ENCODE results near the gene ARL4D.

ARL4D gene

DNA sequence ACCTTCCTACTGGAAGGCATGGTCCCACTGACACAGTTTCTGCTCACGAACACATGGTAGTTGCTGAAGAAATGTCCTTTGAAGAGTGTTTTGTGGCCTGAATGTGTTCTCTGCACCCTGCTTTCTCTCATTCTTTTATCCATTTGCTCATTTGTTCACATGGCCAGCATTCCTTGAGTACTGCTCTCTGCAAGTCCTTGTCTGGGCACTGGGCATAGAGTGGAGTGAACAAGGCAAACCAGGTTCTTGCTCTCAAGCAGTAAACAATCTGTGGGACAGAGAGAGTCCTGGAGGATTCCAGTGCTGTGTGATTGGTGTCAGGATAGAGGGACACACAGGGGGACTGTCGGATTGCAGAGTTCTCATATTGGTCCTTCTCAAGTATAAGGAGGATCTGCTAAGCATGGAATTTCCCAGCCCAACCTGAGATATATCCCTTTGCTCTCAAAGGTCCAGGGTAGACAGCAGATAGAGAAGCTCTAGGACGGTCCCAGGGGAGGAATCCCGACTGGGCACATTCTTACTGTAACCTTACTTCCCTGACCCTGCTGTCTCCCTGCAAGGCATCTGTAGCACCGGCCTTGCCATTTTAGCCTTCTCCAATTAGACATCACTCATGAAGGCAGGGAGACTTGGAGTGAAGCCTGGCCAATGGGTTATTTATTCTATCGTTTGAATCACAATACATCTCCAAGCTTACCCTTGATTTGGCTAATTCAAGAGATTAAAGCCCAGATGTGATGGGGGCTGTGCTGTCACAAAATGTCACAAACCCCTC is 32.3 kb downstream of the ARL4D start:
- peak; percentile 82 for DNase-seq

DNA sequence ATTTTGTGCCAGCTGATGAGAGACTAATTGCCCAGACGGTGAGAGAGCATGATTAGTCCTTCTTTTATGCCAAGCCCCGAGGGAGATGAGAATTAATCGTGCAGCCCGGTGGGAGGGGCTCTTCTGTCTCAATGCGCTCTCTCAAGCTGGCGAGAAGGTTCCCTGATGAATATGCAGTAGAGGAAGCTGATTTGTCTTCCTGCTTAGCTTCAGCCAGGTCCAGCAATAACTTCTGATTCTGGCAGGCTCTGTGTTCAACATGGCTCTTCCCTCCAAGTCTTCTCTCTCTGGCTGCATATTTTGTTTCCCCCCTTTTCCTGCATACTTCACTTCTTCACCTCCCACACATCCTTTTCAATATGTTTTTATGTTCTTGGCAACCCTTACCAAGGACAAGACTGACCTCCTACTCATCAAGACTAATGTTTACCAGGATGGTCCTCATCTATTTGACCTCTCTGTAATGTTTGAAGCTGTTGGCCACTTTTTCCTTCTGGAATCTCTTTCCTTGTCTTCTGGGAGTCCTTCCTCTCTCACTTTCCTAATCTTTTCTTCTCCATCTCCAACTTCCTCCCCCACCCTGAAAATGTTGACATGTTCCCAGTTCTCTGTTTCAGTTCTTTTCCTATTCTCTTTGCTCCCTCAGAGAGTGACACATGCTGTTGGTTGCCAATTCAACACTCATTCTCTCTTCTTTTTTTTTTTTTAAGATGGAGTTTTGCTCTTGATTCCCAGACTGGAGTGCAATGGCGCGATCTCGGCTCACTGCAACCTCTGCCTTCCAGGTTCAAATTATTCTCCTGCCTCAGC is 33.1 kb downstream of the ARL4D start:
- no peak for DNase-seq

DNA sequence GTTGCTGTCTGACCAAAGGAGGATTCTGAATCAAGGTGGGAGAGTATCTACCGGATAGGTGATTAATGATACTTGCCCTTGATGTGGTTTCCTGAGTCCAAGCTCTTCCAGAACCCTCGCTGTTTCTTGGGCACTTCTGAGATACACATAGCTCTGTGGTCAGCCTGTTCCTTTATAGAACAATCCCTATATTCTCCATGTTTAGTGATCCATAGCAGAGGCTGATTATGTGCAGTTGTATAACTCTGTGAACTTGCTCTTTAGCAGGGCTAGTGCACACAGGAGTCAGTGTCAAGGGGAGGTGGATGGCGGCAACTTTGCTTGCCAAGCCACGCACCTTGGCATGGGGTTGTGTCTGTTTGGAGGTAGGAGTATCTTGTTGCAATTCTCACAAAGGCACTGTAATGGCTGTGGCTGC is 36.1 kb downstream of the ARL4D start:
- DNase-seq, result no peak

DNA sequence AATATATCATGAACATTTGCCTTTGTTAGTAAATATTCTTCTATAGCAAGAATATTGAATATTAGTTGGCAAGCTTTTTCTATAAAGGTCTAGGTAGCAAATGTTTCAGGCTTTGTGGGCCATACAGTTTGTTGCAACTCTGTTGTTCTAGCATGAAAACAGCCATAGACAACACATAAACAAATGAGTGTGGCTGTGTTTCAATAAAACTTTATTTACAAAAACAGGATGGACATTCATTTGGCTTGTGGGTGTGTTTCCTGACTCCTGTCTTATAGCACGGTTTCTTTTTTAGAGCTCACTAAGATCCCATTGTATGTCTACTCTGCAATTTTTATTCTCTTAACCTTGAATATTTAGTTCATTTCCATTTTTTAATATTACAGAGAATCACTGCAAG is 39.0 kb downstream of the ARL4D start:
- DNase-seq, result no peak

DNA sequence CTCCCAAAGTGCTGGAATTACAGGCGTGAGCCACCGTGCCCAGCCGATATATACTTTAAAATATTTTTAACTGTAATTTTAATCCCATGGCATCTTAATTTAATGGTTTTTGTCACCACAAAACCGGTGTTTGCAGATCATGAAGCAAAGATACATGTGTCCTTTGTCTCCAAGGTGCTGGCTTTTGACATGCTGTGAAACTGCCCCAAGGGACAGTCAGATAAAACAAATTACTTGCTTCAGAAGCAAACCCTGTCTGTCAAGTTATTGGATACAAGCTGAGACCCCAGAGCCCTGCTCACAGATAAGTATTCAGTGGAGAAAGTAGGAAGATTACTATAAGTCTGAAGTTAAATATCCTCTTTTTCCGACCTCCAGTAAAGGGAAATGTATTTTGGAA is 39.8 kb downstream of the ARL4D start:
- no peak for DNase-seq

DNA sequence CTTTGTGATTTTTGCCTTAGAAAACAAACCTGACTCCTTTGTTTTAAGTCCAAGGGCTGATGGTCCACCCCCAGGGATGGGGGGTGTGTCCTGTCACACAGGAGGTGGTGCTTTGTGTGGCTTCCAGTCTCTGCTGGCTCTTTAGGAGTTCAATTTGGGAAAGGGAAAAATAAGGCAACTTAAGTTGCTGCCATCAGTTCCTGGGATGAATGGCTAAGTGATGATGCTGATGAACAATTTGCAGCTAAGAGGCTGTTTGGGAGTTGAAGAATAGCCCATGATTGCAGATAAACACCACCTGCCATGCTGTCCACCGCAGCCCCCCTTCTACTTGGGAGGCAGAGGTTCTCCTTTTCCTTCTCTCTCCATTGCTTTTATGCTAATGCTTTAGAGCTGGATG is 40.2 kb downstream of the ARL4D start:
- DNase-seq, result peak; percentile 76

DNA sequence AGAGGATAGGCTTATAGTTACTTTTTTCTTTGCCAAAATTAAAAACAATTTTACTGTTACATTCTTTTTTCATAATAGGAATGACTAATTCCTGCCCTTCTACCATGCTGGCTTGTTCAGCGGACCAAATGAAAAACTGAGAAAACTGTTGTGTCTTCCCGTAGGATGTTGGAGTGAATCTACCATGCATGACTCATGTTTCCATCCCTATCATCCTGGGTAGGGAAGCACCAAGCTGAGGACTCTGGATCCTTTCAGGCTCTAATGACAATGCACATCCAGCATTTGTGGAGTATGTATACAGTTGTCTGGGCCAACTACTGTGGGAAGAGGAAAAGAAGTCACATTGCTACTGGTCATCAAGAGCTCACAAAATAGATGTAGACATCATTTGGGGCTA is 43.9 kb downstream of the ARL4D start:
- peak; percentile 65 for DNase-seq

DNA sequence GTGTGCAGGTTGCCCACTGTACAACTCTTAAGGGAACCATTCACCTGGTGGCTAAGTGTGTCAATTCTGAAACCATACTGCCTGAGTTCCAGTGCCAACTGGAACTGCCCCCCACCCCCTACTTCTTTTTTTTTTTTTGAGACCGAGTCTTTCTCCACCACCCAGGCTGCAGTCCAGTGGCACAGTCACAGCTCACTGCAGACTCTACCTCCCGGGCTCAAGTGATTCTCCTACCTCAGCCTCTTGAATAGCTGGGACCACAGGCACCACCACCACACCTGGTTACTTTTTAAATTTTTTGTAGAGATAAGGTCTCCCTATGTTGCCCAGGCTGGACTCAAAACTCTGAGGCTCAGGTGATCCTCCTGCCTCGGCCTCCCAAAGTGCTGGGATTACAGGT is 44.6 kb downstream of the ARL4D start:
- no peak for DNase-seq

DNA sequence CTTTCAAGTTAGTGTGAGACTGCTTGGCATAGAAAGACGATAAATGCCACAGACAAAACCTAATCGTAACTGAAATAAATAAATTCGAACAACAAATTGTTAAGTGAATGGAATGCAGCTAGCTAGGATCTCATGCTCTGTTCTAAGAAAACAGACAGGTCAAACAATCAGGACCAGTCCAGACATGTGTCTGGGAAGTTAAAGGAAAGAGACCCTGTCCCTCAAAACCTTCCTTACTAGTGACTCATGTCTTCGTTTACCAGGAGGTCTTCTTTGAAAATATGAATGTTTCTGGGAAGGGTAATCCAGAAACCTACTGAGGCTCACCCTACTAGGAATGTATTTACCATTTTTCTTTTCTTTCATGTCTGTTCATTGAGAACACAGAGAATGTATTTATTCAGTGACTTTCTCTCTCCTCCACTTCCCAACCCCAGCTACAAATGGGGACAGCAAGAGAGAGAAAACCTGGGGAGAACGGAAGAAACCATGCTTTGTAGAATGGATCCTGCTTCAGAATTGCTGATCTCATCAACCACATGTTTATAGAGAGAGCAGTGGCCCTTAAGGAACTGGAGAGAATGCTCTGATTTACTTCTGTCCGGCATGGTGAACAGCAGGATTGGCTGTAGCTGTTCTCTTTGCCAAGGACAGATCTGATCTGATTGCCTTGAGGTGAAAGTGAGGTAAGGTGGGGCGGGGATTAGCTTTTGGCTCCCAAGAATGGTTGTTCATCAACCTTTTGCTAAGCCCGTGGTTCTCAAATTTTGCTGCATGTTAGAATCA is 45.6 kb downstream of the ARL4D start:
- peak; percentile 68 for DNase-seq

DNA sequence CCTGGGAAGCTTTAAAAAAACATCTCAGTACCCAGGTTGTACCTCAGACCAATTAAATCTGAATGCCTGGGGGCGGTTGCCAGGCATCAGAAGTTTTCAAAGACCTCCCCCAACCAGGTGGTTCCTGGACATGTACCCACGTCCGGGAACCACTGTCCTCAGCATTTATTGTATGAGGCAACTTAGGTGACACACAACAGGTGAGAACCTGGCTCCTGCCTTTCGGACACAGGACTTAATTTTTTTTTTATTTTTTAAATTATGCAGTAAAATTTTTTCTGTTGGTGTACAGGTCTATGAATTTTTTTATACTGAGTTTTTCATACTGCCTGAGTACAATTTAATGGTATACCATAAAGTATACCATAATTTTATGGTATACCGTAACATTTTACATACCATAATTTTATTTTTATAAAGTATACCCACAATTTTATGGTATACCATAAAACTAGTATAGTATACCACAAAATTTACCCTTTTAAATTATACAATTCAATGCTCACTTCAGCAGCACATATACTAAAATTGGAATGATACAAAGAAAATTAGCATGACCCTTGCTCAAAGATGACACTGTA is 46.3 kb downstream of the ARL4D start:
- DNase-seq, result no peak

DNA sequence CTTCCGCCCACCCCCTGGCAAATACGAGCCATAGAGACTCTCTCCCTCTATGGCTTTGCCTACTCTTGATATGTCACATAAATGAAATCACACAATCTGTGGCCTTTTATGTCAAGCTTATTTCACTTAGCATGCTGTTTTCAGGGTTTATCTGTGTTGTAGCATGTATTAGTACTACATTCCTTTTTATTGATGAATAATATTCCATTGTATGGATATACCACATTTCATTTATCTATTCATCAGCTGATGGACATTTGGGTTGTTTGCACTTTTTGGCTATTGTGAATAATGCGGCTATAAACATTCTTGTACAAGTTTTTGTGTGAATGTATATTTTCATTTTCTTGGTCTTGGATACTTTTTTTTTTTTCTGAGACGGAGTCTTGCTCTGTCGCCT is 48.0 kb downstream of the ARL4D start:
- no peak for DNase-seq

DNA sequence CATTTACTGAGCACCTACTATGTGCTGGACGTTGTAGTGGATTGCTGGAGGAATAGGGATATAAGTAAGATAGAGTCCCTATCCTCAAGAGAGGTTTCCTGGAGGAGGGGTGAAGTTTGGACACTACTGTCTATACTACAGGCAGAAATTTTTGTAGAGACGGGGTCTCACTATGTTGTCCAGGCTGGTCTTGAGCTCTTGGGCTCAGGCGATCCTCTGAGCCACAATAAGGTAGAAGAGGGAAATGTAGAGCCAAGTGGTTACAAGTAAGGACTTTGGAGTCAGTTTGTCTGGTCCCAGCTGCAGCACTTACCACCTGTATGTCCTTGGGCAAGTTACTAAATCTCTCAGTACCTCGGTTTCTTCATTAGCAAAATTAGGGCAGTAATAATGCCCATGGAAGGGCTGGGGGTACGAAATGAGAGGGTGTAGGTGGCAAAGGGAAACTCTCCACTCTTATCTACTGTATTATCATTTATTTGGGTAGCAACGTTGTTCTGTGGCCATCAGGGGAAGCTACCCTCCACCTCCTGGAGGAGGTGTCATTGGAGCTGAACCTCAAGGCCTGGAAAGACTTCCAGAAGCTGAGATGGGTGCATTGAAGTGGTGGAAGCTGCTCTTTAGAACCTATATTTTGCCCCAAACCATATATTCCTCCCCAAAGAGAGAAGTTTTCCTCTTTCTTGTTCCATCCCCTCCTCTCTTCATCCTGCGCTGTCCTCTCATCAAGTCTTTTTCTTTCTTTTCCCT is 50.1 kb downstream of the ARL4D start:
- no peak for DNase-seq

DNA sequence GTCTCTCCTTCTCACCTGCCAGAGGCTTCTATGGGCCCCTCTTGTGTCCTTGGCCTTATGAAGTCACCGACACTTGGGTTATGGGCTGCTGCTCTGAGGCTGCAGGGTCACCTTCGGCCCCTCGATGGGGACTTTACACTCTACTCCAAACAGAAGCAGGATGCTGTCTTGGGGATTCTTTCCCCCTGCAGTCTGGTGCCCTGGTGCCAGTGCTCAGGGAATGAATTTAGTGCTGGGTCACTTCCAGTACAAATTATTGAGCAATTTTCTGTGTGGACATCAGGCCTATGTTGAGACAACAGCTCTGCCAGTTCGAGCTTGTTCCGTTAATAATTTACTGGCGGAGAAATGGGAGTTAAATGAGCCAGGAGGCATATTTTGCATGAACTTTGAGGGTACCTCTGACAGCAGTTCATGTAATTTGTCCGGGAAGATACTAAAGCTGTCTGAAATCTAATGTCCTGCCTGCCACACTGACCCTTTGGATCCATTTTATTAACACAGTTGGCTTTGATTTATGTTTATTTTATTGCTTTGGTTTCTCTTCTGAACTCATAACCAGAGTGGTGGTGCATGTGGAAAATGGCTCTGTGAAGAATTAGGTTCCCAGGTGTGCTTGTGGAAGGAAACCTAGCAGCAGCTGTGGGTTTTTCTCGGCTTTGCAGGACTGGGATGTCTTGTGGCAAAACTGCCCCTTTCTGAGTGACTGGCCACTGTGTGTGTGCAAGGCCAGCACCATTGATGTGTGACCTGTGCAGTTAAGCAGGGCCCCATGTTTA is 50.9 kb downstream of the ARL4D start:
- DNase-seq, result no peak

Data from islet precursor cell (in vitro differentiated cells).